ENCODE data around the gene ARHGAP18.

ARHGAP18 gene

DNA sequence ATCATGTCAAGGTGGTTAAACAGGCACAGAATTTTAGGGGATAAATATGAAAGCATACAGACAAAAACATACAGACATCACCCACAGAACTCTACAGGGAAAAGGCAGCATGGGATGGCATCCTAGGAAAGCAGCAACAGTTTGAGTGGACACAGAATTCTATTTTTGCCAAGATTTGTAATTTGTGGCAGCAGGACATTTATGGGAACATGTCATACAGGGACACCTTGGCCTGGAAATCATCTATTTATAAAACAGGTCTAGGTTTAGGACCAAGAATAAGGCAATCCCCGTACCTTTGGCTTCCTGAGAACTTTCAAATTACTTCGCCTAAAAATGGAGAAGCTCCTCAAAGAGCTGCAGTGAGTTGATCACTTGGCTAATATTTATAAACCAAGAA is 17.5 kb downstream of the ARHGAP18 start:
- DNase-seq (ENCODE audit: low read depth) = no peak

GRCh38 chr6:129691709-129692108 is 18.3 kb downstream of the ARHGAP18 start:
- no peak for DNase-seq (ENCODE audit: low read depth)

DNA sequence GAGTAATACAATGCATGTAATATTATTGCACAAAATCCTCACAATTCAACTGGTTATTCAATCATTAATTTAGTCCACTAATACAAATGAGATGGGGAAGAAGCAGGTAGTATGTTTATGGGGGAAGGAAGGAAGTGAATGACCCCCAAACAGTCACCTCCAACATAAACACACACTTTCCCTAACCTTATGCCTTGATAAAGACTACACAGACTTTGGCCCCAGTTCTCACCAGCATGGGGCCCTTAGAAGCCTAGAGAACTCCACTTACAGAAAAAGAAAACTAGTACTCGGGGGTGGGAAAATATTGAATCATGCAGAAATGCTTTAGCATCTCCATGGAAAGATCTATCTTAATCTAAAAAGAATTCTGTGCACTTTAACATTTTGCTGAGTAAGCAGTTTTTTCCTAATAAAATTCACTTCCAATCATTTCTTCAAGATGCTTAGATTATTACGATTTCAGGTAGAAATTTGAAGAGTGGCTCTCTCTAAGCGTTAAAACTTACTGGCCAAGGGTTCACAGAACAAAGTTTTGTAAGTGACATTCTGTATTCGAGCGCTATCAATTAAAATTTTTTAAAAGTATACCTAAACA is 18.8 kb downstream of the ARHGAP18 start:
- DNase-seq (ENCODE audit: low read depth) = no peak

GRCh38 chr6:129686941-129687627 is 22.9 kb downstream of the ARHGAP18 start:
- no peak for DNase-seq (ENCODE audit: low read depth)

- DNase-seq (ENCODE audit: low read depth) = no peak
These were observed 24.3 kb downstream of the ARHGAP18 start for GRCh38 chr6:129685662-129686031.

- DNase-seq (ENCODE audit: low read depth) = no peak
These were observed 24.9 kb downstream of the ARHGAP18 start for GRCh38 chr6:129684903-129685661.

DNA sequence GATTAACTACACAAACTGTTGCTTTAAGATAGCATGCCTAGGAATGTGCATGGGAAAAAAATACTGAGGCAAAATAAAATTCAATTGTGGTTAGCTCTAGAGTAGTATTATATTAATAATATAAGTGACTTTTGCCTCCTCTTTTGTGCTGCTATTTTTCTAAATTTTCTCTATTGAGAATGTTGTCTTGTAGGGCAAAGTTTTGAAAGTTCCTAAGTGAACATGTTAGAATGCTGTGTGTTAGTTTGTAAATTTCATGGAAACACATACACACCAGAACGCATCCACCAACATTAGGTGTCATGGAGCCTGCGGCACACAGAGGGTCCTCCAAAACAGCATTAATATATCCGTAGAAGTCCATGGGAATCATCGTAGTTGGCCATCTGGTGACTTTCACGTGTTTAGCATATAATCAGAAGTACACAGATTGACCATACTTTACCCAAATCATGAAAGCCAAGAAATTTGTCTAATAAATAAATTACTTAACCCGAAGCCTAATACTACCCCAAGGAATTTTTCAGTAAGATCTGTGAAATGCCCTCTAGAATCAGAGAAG is 25.6 kb downstream of the ARHGAP18 start:
- no peak for DNase-seq (ENCODE audit: low read depth)

DNA sequence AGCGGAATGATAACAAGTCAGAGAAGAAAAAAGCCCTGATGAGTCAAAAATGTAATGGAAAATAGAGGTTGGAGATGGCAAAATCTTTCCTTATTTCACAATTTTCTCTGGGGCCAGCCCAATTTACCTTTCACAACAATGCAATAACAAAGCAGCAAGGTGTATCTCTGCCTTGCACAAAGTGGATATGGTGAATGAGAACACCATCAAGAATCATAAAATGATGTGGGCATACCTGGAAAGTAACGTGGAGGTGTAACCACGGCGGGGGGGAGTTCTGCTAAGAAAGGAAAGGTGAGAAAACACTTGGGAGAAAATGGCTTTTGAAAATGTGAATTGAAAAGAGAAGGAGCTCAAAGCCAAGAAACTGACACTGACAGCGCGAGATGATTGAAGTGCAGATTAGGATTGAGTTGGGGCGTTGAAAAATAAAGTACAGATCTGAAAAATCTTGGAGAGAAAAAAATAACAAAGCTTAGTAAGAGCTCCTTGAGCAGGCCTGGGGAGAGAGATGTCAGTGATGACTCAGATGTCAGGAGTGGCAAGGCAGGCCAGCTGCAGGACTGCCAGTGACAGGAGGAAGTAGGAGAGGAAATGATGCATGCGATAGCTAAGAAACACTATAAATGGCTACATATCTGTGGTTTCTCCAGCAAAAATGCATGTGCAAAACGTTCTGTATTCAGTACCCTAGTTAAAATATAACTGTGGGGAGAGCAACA is 26.2 kb downstream of the ARHGAP18 start:
- peak; percentile 90 for DNase-seq (ENCODE audit: low read depth)

GRCh38 chr6:129681913-129682205 is 28.1 kb downstream of the ARHGAP18 start:
- DNase-seq (ENCODE audit: low read depth) = no peak

DNA sequence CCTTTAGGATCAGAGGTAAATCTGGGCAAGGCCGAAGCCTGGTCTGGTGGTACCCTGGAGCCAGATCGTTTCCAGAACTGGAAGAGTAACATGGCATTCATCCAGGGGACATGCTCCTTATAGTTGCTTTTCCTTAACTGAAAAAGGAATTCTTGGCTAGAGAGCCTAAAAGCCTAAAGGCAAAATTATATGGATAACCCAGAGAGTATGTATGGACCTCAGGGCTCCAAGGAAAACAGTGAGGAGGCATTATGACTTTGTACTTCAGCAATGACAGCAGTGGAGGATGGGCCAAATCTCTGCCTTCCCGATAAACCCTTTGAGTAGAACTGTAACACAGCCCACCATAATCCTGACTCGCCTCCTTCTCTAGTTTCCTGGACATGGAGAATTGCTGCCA is 29.3 kb downstream of the ARHGAP18 start:
- DNase-seq (ENCODE audit: low read depth) = no peak

- DNase-seq (ENCODE audit: low read depth) = no peak
These were observed 30.2 kb downstream of the ARHGAP18 start for GRCh38 chr6:129679758-129680157.

DNA sequence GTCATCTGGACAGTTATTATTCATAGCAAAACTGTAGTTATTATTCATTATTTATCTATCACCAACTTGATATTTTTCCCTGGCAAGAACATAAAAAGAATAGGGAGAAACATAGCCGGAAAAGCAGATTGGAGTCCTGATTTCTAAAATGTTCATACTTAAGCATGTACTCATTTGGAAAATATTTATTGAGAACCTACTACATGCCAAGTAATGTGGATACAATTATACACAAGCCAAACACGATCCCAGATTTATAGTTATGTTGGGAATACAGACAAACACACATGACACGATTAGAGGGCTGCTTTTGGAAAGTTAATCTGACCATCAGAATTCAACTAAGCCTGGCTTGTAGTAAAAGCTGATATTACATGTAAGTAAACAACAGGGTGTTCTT is 30.7 kb downstream of the ARHGAP18 start:
- no peak for DNase-seq (ENCODE audit: low read depth)

GRCh38 chr6:129678463-129678862 is 31.5 kb downstream of the ARHGAP18 start:
- DNase-seq (ENCODE audit: low read depth) = no peak

GRCh38 chr6:129677620-129678325 is 32.2 kb downstream of the ARHGAP18 start:
- no peak for DNase-seq (ENCODE audit: low read depth)

GRCh38 chr6:129675669-129676472 is 34.1 kb downstream of the ARHGAP18 start:
- DNase-seq (ENCODE audit: low read depth) = no peak

- no peak for DNase-seq (ENCODE audit: low read depth)
These were observed 36.2 kb downstream of the ARHGAP18 start for GRCh38 chr6:129673748-129674147.

- peak; percentile 91 for DNase-seq (ENCODE audit: low read depth)
These were observed 36.9 kb downstream of the ARHGAP18 start for GRCh38 chr6:129672881-129673631.

GRCh38 chr6:129672341-129672682 is 37.7 kb downstream of the ARHGAP18 start:
- DNase-seq (ENCODE audit: low read depth) = no peak

DNA sequence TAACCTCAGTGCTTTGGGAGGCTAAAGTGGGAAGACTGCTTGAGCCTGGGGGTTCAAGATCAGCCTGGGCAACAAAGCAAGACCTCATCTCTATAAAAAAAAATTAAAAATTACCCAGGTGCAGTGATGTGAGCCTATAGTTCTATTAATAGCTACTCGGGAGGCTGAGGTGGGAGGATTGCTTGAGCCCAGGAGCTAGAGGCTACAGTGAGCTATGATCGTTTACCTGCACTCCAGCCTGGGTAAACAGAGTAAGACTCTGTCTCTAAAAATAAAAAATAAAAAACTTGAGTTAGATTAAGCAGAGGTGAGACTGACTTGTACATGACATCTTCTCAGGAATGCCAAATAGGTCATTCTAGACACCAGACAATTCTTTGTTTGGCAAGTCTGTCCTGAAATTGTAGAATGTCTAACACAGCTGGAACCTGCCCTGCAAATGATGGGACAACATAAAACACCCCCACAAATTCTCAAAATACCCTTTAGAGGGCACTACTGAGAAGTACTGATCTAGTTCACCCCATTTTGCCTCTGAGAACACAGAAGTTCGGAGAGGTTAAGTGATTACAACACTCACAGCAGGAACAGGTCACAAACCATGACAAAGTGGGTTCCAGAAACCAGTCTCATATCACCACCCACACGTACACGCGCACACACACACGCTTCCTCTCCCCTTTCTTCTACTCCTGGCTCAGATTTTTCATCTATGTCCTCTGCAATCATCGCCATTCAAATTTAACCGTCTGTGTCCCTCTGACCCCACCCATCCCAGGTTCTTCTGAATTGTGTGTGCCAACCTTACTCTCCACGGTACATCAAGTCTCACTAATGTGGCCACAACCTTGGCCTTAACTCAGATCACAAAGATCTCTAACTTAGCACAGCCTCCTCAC is 38.3 kb downstream of the ARHGAP18 start:
- no peak for DNase-seq (ENCODE audit: low read depth)

All from HS-5 (cell line).